Natural killer cell (primary cell): ENCODE results near the gene PLA2G1B. TPM values are rescaled to one million over a fixed set of nuclear protein-coding genes. Genes with fewer than 3 reads are reported as not detected.
"Not testable (repeated sequence)": the region's sequence is repeated elsewhere in the genome, so short reads cannot be mapped to it uniquely, and the experiment has no call there.

Source experiments
- ATAC-seq, 3 donors: fragments of 150-1000 bp in 2 of 3; fragments of 200-7000 bp in 1 of 3; cut with Tn5 transposase; 1 replicate in 1 of 3; 2 replicates in 2 of 3; pipeline ENCODE4 v1.10.0; 2021; ENCODE audit warnings: mild to moderate bottlenecking in 2 of 3, moderate library complexity in 2 of 3
- DNase-seq, 2 donors: peaks; one replicate each; pipeline versions ENCODE4 v3.0.0 to v3.0.0-alpha.2; 2013 to 2021; ENCODE audit warnings: mixed read lengths in 1 of 2
- H3K27ac ChIP-seq: one replicate; pipeline ENCODE4 v1.5.1; 2013; ENCODE audit warnings: mild to moderate bottlenecking, low read length
- H3K27me3 ChIP-seq: one replicate; pipeline ENCODE4 v1.6.1; 2013; ENCODE audit warnings: low read length; ENCODE audit not compliant: control insufficient read depth, insufficient read depth
- H3K36me3 ChIP-seq: one replicate; pipeline ENCODE4 v1.6.1; 2013; ENCODE audit warnings: low read length; ENCODE audit not compliant: control insufficient read depth, insufficient read depth
- H3K4me1 ChIP-seq: one replicate; pipeline ENCODE4 v1.6.1; 2013; ENCODE audit warnings: low read length; ENCODE audit not compliant: control insufficient read depth, insufficient read depth
- H3K4me3 ChIP-seq: one replicate; pipeline ENCODE4 v1.5.1; 2013; ENCODE audit warnings: low read length
- H3K9me3 ChIP-seq: one replicate; pipeline ENCODE4 v1.6.1; 2013; ENCODE audit warnings: low read length; ENCODE audit not compliant: control insufficient read depth, insufficient read depth
- H3K27ac Mint-ChIP-seq, 2 donors: one replicate each; pipeline ENCODE4 v1.8.0; 2022; ENCODE audit warnings: mild to moderate bottlenecking in 2 of 2, mixed read lengths in 2 of 2, moderate library complexity in 1 of 2
- H3K27me3 Mint-ChIP-seq, 2 donors: one replicate each; pipeline ENCODE4 v1.8.0; 2022; ENCODE audit warnings: low read depth in 2 of 2, mixed read lengths in 2 of 2
- H3K36me3 Mint-ChIP-seq: one replicate; pipeline ENCODE4 v1.8.0; 2022; ENCODE audit warnings: mixed read lengths
- H3K4me1 Mint-ChIP-seq, 2 donors: one replicate each; pipeline ENCODE4 v1.8.0; 2022; ENCODE audit warnings: mixed read lengths in 2 of 2
- H3K4me3 Mint-ChIP-seq: one replicate; pipeline ENCODE4 v1.8.0; 2022; ENCODE audit warnings: mild to moderate bottlenecking, moderate library complexity, mixed read lengths
- H3K9me3 Mint-ChIP-seq, 2 donors: one replicate each; pipeline ENCODE4 v1.8.0; 2022; ENCODE audit warnings: mixed read lengths in 2 of 2
- WGBS: methylation state at CpG from one replicate; pipeline ENCODE4 v1.1.7; 2013; ENCODE audit warnings: missing lambda C conversion rate; ENCODE audit not compliant: insufficient coverage; 5-methylcytosine and 5-hydroxymethylcytosine counted together
- intact Hi-C: fragments of 100-400 bp; cut with micrococcal nuclease; formaldehyde crosslinking; loops from one replicate; pipeline ENCODE4 v1.14.2; 2022
- total RNA-seq, 4 donors: library from RNA; stranded (reverse); fragments of 120-200 nt in 1 of 4; gene quantifications; one replicate each; pipeline versions ENCODE4 v1.2.3 to v1.2.4, GENCODE V29; 2013 to 2022
- TF ChIP-seq, protein P1 (sequence below): fragments of 200-600 bp; IDR thresholded peaks from one replicate; pipeline ENCODE4 v1.8.0; 2022; ENCODE audit warnings: antibody characterized with exemption

PLA2G1B gene
- total RNA-seq, 3 donors from 2014 or later (not counting 1 experiment from before 2014, with no cell fraction given), result 0.52 TPM; not detected in 2

DNA sequence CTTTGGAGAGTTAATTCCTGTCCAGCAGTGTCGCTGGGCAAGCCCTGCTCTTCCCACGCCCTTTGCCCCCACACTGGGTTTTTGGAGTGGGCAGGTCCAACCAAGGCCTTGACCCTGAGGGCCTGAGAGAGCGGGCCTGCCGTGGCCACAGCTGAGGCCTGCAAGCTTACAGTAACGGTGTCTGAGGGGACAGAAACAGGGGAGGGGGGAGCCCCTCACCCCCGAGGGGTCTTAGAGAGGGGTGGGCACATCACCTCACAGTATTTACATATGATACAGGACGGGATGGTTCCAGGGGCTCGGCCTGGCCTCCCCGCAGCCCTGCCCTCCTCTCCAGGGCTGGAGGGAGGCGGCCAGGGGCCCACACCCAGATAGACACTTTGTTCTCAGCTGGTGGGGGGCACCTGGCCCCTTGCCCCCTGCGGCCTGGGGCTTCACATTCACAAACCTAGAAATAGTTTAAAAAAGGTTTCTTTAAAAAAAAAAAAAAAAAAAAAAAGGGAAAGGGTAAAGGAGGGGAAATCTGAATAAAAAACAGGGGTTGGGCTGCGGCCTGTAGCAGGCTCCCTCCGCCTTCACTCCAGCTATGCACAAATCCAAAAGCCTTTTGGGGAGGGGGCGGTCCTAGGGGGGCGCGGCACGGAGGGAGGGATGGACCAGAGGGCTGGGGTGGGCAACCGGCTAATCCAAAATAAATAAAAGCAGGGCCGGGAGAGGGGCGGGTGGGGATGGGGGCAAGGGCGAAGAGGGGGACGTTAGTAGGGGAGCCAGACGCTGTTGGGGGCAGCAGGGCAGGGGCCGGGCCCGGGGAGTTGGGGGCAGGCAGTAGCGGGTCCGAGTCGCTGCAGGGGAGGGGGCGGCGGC lies 14.8 kb upstream of the PLA2G1B start:
- H3K4me3 ChIP-seq, result no peak overlapping the region
- H3K36me3 ChIP-seq, result no peaks in the 10 kb centered on the region
- TF ChIP-seq, protein P1, sequence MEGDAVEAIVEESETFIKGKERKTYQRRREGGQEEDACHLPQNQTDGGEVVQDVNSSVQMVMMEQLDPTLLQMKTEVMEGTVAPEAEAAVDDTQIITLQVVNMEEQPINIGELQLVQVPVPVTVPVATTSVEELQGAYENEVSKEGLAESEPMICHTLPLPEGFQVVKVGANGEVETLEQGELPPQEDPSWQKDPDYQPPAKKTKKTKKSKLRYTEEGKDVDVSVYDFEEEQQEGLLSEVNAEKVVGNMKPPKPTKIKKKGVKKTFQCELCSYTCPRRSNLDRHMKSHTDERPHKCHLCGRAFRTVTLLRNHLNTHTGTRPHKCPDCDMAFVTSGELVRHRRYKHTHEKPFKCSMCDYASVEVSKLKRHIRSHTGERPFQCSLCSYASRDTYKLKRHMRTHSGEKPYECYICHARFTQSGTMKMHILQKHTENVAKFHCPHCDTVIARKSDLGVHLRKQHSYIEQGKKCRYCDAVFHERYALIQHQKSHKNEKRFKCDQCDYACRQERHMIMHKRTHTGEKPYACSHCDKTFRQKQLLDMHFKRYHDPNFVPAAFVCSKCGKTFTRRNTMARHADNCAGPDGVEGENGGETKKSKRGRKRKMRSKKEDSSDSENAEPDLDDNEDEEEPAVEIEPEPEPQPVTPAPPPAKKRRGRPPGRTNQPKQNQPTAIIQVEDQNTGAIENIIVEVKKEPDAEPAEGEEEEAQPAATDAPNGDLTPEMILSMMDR, result no peak
- no peaks in the 10 kb centered on the region for H3K4me1 ChIP-seq
- DNase-seq (no peak), ATAC-seq (no peak)
- Mint-ChIP-seq H3K4me1 (no peaks in the 10 kb centered on the region), H3K4me3 (no peak overlapping the region), H3K27me3 (peaks cover 0 to 5% of the 10 kb centered on the region in 2 donors), H3K27ac (no peak overlapping the region), H3K9me3 (peaks cover 0 to 2% of the 10 kb centered on the region in 2 donors), H3K36me3 (peaks cover 7% of the 10 kb centered on the region)
- H3K27ac ChIP-seq, result no peak overlapping the region
- peaks cover 6% of the 10 kb centered on the region for H3K9me3 ChIP-seq
- H3K27me3 ChIP-seq, result no peaks in the 10 kb centered on the region
- WGBS, result 81% methylated on average over 28 of the region's 30 CpGs
- intact Hi-C loops, result no loop called here

DNA sequence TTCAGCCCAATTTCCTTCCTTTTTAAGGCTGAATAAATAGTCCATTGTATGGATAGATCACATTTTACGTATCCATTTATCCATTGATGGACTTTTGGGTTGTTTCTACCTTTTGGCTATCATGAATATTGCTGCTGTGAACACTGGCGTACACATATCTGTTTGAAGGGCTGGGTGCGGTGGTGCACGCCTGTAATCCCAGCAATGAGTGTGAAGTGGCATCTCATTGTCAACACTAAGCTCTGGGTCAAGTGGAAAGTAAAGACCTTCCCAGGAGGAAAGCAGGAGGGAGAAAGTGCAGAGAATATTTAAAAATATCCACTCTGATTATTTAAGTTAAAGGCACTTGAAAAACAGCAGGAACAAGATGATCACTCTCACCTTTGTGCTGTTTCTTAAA lies 11.7 kb upstream of the PLA2G1B start:
- intact Hi-C loops, result no loop called here
- Histone ChIP-seq H3K27ac (no peak overlapping the region), H3K36me3 (no peaks in the 10 kb centered on the region), H3K4me1 (peaks cover 4% of the 10 kb centered on the region), H3K4me3 (no peak overlapping the region), H3K9me3 (peaks cover 19% of the 10 kb centered on the region), H3K27me3 (no peaks in the 10 kb centered on the region)
- Mint-ChIP-seq H3K4me3 (no peak overlapping the region), H3K4me1 (no peaks in the 10 kb centered on the region), H3K27ac (no peak overlapping the region), H3K36me3 (peaks cover 9% of the 10 kb centered on the region), H3K9me3 (peaks cover 0 to 2% of the 10 kb centered on the region in 2 donors), H3K27me3 (peaks cover 0 to 3% of the 10 kb centered on the region in 2 donors)
- DNase-seq, result no peak
- no peak for ATAC-seq
- TF ChIP-seq, protein P1, result no peak
- WGBS, result 95% methylated on average over 4 of the region's 4 CpGs

DNA sequence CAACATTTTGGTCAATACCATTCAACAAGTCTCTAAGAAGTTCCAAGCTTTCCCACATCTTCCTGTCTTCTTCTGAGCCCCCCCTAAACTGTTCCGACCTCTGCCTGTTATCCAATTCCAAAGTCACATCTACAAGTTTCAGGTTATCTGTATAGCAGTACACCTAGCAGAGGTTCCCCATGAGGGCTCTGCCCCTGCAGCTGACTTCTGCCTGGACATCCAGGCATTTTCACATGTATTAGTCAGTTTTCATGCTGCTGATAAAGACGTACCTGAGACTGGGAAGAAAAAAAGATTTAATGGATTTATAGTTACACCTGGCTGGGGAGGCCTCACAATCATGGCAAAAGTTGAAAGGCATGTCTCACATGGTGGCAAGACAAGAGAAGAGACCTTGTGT lies 10.2 kb upstream of the PLA2G1B start:
- no peak overlapping the region for H3K4me3 Mint-ChIP-seq
- H3K4me1 ChIP-seq, result peaks cover 4% of the 10 kb centered on the region
- H3K9me3 ChIP-seq, result peaks cover 19% of the 10 kb centered on the region
- intact Hi-C loops, result no loop called here
- 90% methylated on average over 2 of the region's 2 CpGs for WGBS
- DNase-seq (no peak), ATAC-seq (no peak)
- peaks cover 0 to 2% of the 10 kb centered on the region in 2 donors for H3K9me3 Mint-ChIP-seq
- TF ChIP-seq, protein P1, result no peak
- no peak overlapping the region for H3K27ac Mint-ChIP-seq
- no peaks in the 10 kb centered on the region for H3K27me3 ChIP-seq
- H3K36me3 ChIP-seq, result no peaks in the 10 kb centered on the region
- peaks cover 9% of the 10 kb centered on the region for H3K36me3 Mint-ChIP-seq
- H3K27ac ChIP-seq, result no peak overlapping the region
- H3K4me3 ChIP-seq, result no peak overlapping the region
- H3K4me1 Mint-ChIP-seq, result no peaks in the 10 kb centered on the region
- peaks cover 0 to 3% of the 10 kb centered on the region in 2 donors for H3K27me3 Mint-ChIP-seq

DNA sequence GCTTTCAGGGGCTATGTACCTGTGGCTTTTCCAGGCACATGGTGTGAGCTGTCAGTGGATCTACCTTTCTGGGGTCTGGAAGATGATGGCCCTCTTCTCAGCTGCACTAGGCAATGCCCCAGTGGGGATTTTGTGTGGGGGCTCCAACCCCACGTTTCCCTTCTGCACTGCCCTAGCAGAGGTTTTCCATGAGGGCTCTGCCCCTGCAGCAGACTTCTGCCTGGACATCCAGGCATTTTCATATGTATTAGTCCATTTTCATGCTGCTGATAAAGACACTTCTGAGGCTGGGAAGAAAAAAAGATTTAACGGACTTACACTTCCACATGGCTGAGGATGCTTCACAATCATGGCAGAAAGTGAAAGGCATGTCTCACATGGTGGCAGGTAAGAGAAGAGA lies 8.8 kb upstream of the PLA2G1B start:
- DNase-seq, H3K27me3 Mint-ChIP-seq, intact Hi-C loops, H3K36me3 ChIP-seq, H3K4me3 Mint-ChIP-seq, H3K4me3 ChIP-seq, H3K36me3 Mint-ChIP-seq, H3K4me1 ChIP-seq, H3K27ac ChIP-seq, H3K27ac Mint-ChIP-seq, ATAC-seq, H3K4me1 Mint-ChIP-seq, H3K9me3 Mint-ChIP-seq, H3K27me3 ChIP-seq: not testable (repeated sequence)
- WGBS, result 96% methylated on average over 2 of the region's 2 CpGs
- peaks cover 19% of the 10 kb centered on the region for H3K9me3 ChIP-seq
